GM12878 (cell line): ENCODE data around the gene TMEM144. TPM values are rescaled to one million over a fixed set of nuclear protein-coding genes. Genes with fewer than 3 reads are reported as not detected.

Experiments
- ATAC-seq: fragments of 200-7000 bp; cut with Tn5 transposase; 3 replicates; pipeline ENCODE4 v1.9.1; 2020; ENCODE audit warnings: mild to moderate bottlenecking, moderate library complexity
- BruUV-seq: library from RNA; stranded (reverse); fragments of 400-500 nt; replicated peaks from 2 replicates; lab custom pipeline; 2021; lab: Mats Ljungman, UMichigan
- CTCF ChIA-PET: fragments of 300-600 bp; sonication (Branson Sonifier 250); formaldehyde crosslinking; extraction: SDS; loops from one replicate; lab custom pipeline; 2021; ENCODE audit warnings: inconsistent platforms; lab: Yijun Ruan, JAX
- POLR2A ChIA-PET: fragments of 350-600 bp; formaldehyde crosslinking; extraction: SDS; loops from one replicate; lab custom pipeline; 2021; ENCODE audit warnings: inconsistent platforms; lab: Charles Lee
- RAD21 ChIA-PET: fragments of 300-600 bp; sonication (Branson Sonifier 250); formaldehyde crosslinking; loops from one replicate; lab custom pipeline; 2023; ENCODE audit warnings: antibody characterized with exemption; ENCODE audit not compliant: unreplicated experiment; lab: Charles Lee
- SMC1A ChIA-PET: fragments of 300-600 bp; sonication (Branson Sonifier 250); formaldehyde crosslinking; loops from one replicate; lab custom pipeline; 2023; ENCODE audit not compliant: unreplicated experiment, uncharacterized antibody; lab: Charles Lee
- DNase-seq: peaks from one replicate; pipeline ENCODE4 v3.0.0-alpha.2; 2011; ENCODE audit warnings: low read depth, low spot score
- FAIRE-seq: peaks from 3 replicates; lab custom pipeline; 2011; peaks lifted over from hg19 to GRCh38; lab: Jason Lieb, UNC
- H2AFZ ChIP-seq: 2 replicates; pipeline ENCODE4 v1.6.0; 2011; ENCODE audit warnings: low read depth, low read length, control low read depth; ENCODE audit not compliant: control insufficient read depth
- H3K27ac ChIP-seq: 2 replicates; pipeline ENCODE4 v1.5.1; 2011; ENCODE audit warnings: control low read depth; ENCODE audit not compliant: control insufficient read depth, insufficient read depth
- H3K27me3 ChIP-seq, 2 experiments: replicated peaks in 1 of 2; 2 replicates each; pipeline versions ENCODE4 v1.6.0 to v1.6.1; 2011; ENCODE audit warnings: low read length in 1 of 2; ENCODE audit not compliant: control insufficient read depth in 2 of 2, insufficient read depth in 2 of 2
- H3K36me3 ChIP-seq, 2 experiments: 2 replicates each; pipeline ENCODE4 v1.5.1; 2011; ENCODE audit warnings: low read length in 1 of 2; ENCODE audit not compliant: control insufficient read depth in 2 of 2, insufficient read depth in 2 of 2
- H3K4me1 ChIP-seq: 2 replicates; pipeline ENCODE4 v1.6.1; 2011; ENCODE audit warnings: mild to moderate bottlenecking, low read length, moderate library complexity, mixed read lengths; ENCODE audit not compliant: control insufficient read depth, insufficient read depth
- H3K4me2 ChIP-seq: 2 replicates; pipeline ENCODE4 v1.6.0; 2011; ENCODE audit warnings: control low read depth; ENCODE audit not compliant: control insufficient read depth, insufficient read depth
- H3K4me3 ChIP-seq: fragments of 200-600 bp; sonication (generic); 2 replicates; pipeline ENCODE4 v1.5.1; 2016
- H3K79me2 ChIP-seq: 2 replicates; pipeline ENCODE4 v1.6.0; 2011; ENCODE audit warnings: low read length; ENCODE audit not compliant: control insufficient read depth, insufficient read depth
- H3K9ac ChIP-seq: 2 replicates; pipeline ENCODE4 v1.8.0; 2011; ENCODE audit warnings: low read length, control low read depth, mixed read lengths; ENCODE audit not compliant: control insufficient read depth, insufficient read depth
- H3K9me3 ChIP-seq: replicated peaks from 3 replicates; pipeline ENCODE4 v1.5.1; 2011; ENCODE audit warnings: mild to moderate bottlenecking, low read length; ENCODE audit not compliant: control insufficient read depth, insufficient read depth
- H4K20me1 ChIP-seq: 2 replicates; pipeline ENCODE4 v1.6.0; 2011; ENCODE audit not compliant: control insufficient read depth, insufficient read depth
- EGR1 ChIP-seq, 2 experiments: IDR thresholded peaks; 1 replicate in 1 of 2; 2 replicates in 1 of 2; pipeline ENCODE4 v1.6.1; 2011 to 2012; ENCODE audit warnings: low read depth in 2 of 2, low read length in 2 of 2, borderline replicate concordance in 1 of 2, mild to moderate bottlenecking in 1 of 2, moderate library complexity in 1 of 2
- IKZF1 ChIP-seq: fragments of 450-650 bp; conservative IDR thresholded peaks from 2 replicates; pipeline ENCODE4 v1.6.1; 2017; ENCODE audit warnings: antibody characterized with exemption, mild to moderate bottlenecking
- JUNB ChIP-seq: IDR thresholded peaks from 2 replicates; pipeline ENCODE4 v1.6.1; 2016; ENCODE audit warnings: antibody characterized with exemption, mild to moderate bottlenecking
- RFX5 ChIP-seq: IDR thresholded peaks from 2 replicates; pipeline ENCODE4 v1.6.1; 2011; ENCODE audit warnings: low read depth, low read length, improper control_type of control experiment
- SUZ12 ChIP-seq: fragments of 200-600 bp; sonication (generic); IDR thresholded peaks from one replicate; pipeline ENCODE4 v1.6.1; 2018; ENCODE audit warnings: antibody characterized with exemption, mild to moderate bottlenecking; ENCODE audit not compliant: unreplicated experiment
- TBL1XR1 ChIP-seq: IDR thresholded peaks from 2 replicates; pipeline ENCODE4 v1.6.1; 2012; ENCODE audit warnings: low read depth, low read length, improper control_type of control experiment
- ZNF207 ChIP-seq: fragments of 450-650 bp; IDR thresholded peaks from 2 replicates; pipeline ENCODE4 v1.6.1; 2014; ENCODE audit warnings: antibody characterized with exemption, mild to moderate bottlenecking, borderline replicate concordance
- WGBS: methylation state at CpG from one replicate; pipeline ENCODE4 v1.1.6; 2016; ENCODE audit warnings: low lambda C conversion rate; ENCODE audit not compliant: insufficient replicate concordance, insufficient coverage; ENCODE audit errors: missing lambda C conversion rate; 5-methylcytosine and 5-hydroxymethylcytosine counted together
- in situ Hi-C: fragments of 300-500 bp; cut with MboI; formaldehyde crosslinking; loops from 9 replicates; pipeline ENCODE4 v1.14.3; 2018; ENCODE audit warnings: mixed read lengths
- intact Hi-C: fragments of 100-400 bp; cut with micrococcal nuclease; formaldehyde crosslinking; loops from one replicate; pipeline ENCODE4 v1.14.2; 2022; ENCODE audit not compliant: unreplicated experiment
- polyA plus RNA-seq, 11 experiments: library from polyadenylated mRNA; depleted of rRNA in 4 of 11; unstranded in 6 of 11; stranded (reverse) in 5 of 11; fragments of >200 nt; fragmentation: Nextera tagmentation in 4 of 11; fragmentation: Illumina TruSeq in 1 of 11; extraction: Ambion mirVana in 4 of 11; extraction: Trizol in 1 of 11; gene quantifications; 1 replicate in 1 of 11; 2 replicates in 10 of 11; pipeline versions ENCODE4 v1.2.1 to v1.2.3, GENCODE V29; 2011 to 2016; ENCODE audit warnings: inconsistent platforms in 2 of 11, missing spikeins in 2 of 11, low read depth in 1 of 11
- total RNA-seq, 4 experiments: library from RNA; depleted of rRNA in 3 of 4; stranded (reverse); fragments of >200 nt in 3 of 4; fragmentation: Illumina TruSeq in 1 of 4; extraction: Trizol in 1 of 4; gene quantifications; 2 replicates each; pipeline versions ENCODE4 v1.2.1 to v1.2.3, GENCODE V29; 2013 to 2021
- TF ChIP-seq, protein P1 (sequence below): fragments of 450-650 bp; IDR thresholded peaks from 2 replicates; pipeline ENCODE4 v1.6.1; 2016; ENCODE audit warnings: mild to moderate bottlenecking
- TF ChIP-seq, protein P2 (sequence below): fragments of 450-650 bp; IDR thresholded peaks from 2 replicates; pipeline ENCODE4 v1.6.1; 2016; ENCODE audit warnings: mild to moderate bottlenecking, moderate library complexity, borderline replicate concordance

TMEM144 gene
- total and polyA plus RNA-seq, 10 of the 15 experiments (the other 5 are each of a cell fraction or from before 2014, with no cell fraction given) = 0.08 to 1.8 (median 1.4) TPM

DNA sequence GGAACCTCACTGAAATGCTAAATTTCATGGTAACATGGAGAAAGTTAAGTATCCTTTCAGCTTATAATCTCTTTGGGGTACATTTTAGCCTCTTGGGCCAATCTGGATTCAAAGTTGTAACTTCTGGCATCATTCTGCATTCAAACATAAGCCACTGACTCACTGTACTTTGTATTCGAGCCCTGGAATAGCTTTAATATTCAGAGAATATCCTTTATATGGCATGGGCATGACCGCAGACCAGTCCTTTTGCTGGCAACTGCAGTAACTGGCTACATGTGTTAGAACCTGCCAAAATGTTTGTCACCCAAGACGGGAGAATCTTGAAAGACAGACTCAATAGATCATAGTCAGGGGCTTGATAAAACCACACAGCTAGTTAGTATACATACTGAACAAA, 40.8 kb upstream of the TMEM144 start:
- no peak overlapping the region for H3K9ac ChIP-seq
- no TSS peak for BruUV-seq
- H3K36me3 ChIP-seq = no peaks in the 10 kb centered on the region
- no peak for FAIRE-seq
- no peaks in the 10 kb centered on the region for H3K4me1 ChIP-seq
- 7% methylated on average over 3 of the region's 3 CpGs for WGBS
- H3K27me3 ChIP-seq = peaks cover 0 to 4% of the 10 kb centered on the region in 2 experiments; a peak in 2 of 4 replicates
- RAD21 ChIA-PET = no interaction called here
- no peak overlapping the region for H3K4me2 ChIP-seq
- intact Hi-C loops (no loop called here), in situ Hi-C loops (no loop called here)
- no peak overlapping the region for H3K4me3 ChIP-seq
- no peak for ATAC-seq
- H4K20me1 ChIP-seq = no peaks in the 10 kb centered on the region
- H3K9me3 ChIP-seq = no peaks in the 10 kb centered on the region
- SMC1A ChIA-PET = no interaction called here
- H3K27ac ChIP-seq = no peak overlapping the region
- DNase-seq = no peak
- CTCF ChIA-PET = interaction anchor here (0.6 to 1.1 kb wide), 2 partner anchors 13 to 102 kb away, joined by 3 to 4 read pairs; no protein-coding TSS in a partner anchor
- H3K79me2 ChIP-seq = no peaks in the 10 kb centered on the region
- TF ChIP-seq, protein P1, sequence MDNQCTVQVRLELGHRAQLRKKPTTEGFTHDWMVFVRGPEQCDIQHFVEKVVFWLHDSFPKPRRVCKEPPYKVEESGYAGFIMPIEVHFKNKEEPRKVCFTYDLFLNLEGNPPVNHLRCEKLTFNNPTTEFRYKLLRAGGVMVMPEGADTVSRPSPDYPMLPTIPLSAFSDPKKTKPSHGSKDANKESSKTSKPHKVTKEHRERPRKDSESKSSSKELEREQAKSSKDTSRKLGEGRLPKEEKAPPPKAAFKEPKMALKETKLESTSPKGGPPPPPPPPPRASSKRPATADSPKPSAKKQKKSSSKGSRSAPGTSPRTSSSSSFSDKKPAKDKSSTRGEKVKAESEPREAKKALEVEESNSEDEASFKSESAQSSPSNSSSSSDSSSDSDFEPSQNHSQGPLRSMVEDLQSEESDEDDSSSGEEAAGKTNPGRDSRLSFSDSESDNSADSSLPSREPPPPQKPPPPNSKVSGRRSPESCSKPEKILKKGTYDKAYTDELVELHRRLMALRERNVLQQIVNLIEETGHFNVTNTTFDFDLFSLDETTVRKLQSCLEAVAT = no peak
- TF ChIP-seq EGR1 (IDR thresholded peaks at IDR 0.05; ENCODE audit: borderline replicate concordance in 1 of 2, low read depth in 2 of 2, low read length in 2 of 2) (no peak), ZNF207 (no peak), SUZ12 (no peak), RFX5 (no peak), IKZF1 (no peak), JUNB (no peak), TBL1XR1 (no peak)
- TF ChIP-seq, protein P2, sequence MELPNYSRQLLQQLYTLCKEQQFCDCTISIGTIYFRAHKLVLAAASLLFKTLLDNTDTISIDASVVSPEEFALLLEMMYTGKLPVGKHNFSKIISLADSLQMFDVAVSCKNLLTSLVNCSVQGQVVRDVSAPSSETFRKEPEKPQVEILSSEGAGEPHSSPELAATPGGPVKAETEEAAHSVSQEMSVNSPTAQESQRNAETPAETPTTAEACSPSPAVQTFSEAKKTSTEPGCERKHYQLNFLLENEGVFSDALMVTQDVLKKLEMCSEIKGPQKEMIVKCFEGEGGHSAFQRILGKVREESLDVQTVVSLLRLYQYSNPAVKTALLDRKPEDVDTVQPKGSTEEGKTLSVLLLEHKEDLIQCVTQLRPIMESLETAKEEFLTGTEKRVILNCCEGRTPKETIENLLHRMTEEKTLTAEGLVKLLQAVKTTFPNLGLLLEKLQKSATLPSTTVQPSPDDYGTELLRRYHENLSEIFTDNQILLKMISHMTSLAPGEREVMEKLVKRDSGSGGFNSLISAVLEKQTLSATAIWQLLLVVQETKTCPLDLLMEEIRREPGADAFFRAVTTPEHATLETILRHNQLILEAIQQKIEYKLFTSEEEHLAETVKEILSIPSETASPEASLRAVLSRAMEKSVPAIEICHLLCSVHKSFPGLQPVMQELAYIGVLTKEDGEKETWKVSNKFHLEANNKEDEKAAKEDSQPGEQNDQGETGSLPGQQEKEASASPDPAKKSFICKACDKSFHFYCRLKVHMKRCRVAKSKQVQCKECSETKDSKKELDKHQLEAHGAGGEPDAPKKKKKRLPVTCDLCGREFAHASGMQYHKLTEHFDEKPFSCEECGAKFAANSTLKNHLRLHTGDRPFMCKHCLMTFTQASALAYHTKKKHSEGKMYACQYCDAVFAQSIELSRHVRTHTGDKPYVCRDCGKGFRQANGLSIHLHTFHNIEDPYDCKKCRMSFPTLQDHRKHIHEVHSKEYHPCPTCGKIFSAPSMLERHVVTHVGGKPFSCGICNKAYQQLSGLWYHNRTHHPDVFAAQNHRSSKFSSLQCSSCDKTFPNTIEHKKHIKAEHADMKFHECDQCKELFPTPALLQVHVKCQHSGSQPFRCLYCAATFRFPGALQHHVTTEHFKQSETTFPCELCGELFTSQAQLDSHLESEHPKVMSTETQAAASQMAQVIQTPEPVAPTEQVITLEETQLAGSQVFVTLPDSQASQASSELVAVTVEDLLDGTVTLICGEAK = no peak
- TF ChIP-seq, all 136 proteins: peak for 0
- POLR2A ChIA-PET = no interaction called here
- H2AFZ ChIP-seq = no peak overlapping the region
